Fibroblast of lung (primary cell): ENCODE data around the gene CCND2. TPM values are rescaled to one million over a fixed set of nuclear protein-coding genes. Genes with fewer than 3 reads are reported as not detected.

ENCODE experiments used
- DNase-seq, 2 donors: peaks; one replicate each; pipeline versions ENCODE4 v3.0.0 to v3.0.0-alpha.2; 2010; ENCODE audit warnings: low read depth in 2 of 2
- H2AFZ ChIP-seq: 2 replicates; pipeline ENCODE4 v1.5.1; 2012; ENCODE audit warnings: low read length, control low read depth, inconsistent platforms
- H3K27ac ChIP-seq: 2 replicates; pipeline ENCODE4 v1.5.1; 2011; ENCODE audit warnings: low read length, control low read depth; ENCODE audit not compliant: insufficient read depth
- H3K27me3 ChIP-seq: 2 replicates; pipeline ENCODE4 v1.5.1; 2011; ENCODE audit warnings: mild to moderate bottlenecking, low read length; ENCODE audit not compliant: control insufficient read depth, insufficient read depth
- H3K36me3 ChIP-seq: 2 replicates; pipeline ENCODE4 v1.5.1; 2011; ENCODE audit warnings: low read length; ENCODE audit not compliant: control insufficient read depth, insufficient read depth
- H3K4me1 ChIP-seq: 2 replicates; pipeline ENCODE4 v1.5.1; 2011; ENCODE audit warnings: low read length; ENCODE audit not compliant: control insufficient read depth, insufficient read depth; ENCODE audit errors: extremely low read depth
- H3K4me2 ChIP-seq: 2 replicates; pipeline ENCODE4 v1.5.1; 2011; ENCODE audit warnings: low read length, control low read depth; ENCODE audit not compliant: insufficient read depth; ENCODE audit errors: extremely low read depth
- H3K4me3 ChIP-seq, 4 experiments: fragments of 200-600 bp in 1 of 4; sonication (generic) in 1 of 4; replicated peaks in 1 of 4; 2 replicates each; pipeline ENCODE4 v1.5.1; 2011 to 2016; ENCODE audit warnings: low read length in 4 of 4, low read depth in 3 of 4, mild to moderate bottlenecking in 3 of 4, control low read depth in 2 of 4, inconsistent platforms in 1 of 4, mixed read lengths in 1 of 4; ENCODE audit not compliant: insufficient read depth in 1 of 4; ENCODE audit errors: control extremely low read depth in 1 of 4
- H3K79me2 ChIP-seq: 2 replicates; pipeline ENCODE4 v1.5.1; 2012; ENCODE audit warnings: mild to moderate bottlenecking, low read length, inconsistent platforms; ENCODE audit not compliant: control insufficient read depth, insufficient read depth
- H3K9ac ChIP-seq: 2 replicates; pipeline ENCODE4 v1.5.1; 2011; ENCODE audit warnings: mild to moderate bottlenecking, low read length, control low read depth; ENCODE audit not compliant: insufficient read depth
- H3K9me3 ChIP-seq: 2 replicates; pipeline ENCODE4 v1.5.1; 2012; ENCODE audit warnings: low read depth, low read length; ENCODE audit not compliant: control insufficient read depth, insufficient read depth
- H4K20me1 ChIP-seq: 2 replicates; pipeline ENCODE4 v1.5.1; 2011; ENCODE audit warnings: low read length; ENCODE audit not compliant: control insufficient read depth, insufficient read depth; ENCODE audit errors: extremely low read depth
- CTCF ChIP-seq, 2 donors: IDR thresholded peaks in 1 of 2; conservative IDR thresholded peaks in 1 of 2; 1 replicate in 1 of 2; 2 replicates in 1 of 2; pipeline ENCODE4 v1.5.1; 2011 to 2012; ENCODE audit warnings: low read length in 2 of 2, control low read depth in 1 of 2, inconsistent platforms in 1 of 2, low read depth in 1 of 2, mild to moderate bottlenecking in 1 of 2
- EZH2 ChIP-seq: IDR thresholded peaks from 2 replicates; pipeline ENCODE4 v1.5.1; 2012; ENCODE audit warnings: low read length, control low read depth, mild to moderate bottlenecking; ENCODE audit errors: missing control alignments
- polyA plus RNA-seq, 2 donors: library from polyadenylated mRNA; depleted of rRNA in 1 of 2; stranded (reverse) in 1 of 2; unstranded in 1 of 2; fragments of >200 nt; gene quantifications; 2 replicates each; pipeline ENCODE4 v1.2.1, GENCODE V29; 2011 to 2012; ENCODE audit warnings: missing spikeins in 1 of 2
- total RNA-seq: library from RNA; depleted of rRNA; stranded (reverse); fragments of >200 nt; gene quantifications from 2 replicates; pipeline ENCODE4 v1.2.1, GENCODE V29; 2014

CCND2 gene
- total and polyA plus RNA-seq, 2 donors (not counting 1 experiment from before 2014, with no cell fraction given): 7.0 to 37.3 TPM

- no peak overlapping the region for H3K4me3 ChIP-seq
- H3K4me1 ChIP-seq: no peaks in the 10 kb centered on the region
- H2AFZ ChIP-seq: no peak overlapping the region
- no peaks in the 10 kb centered on the region for H3K79me2 ChIP-seq
- no peak for DNase-seq
- no peak overlapping the region for H3K27ac ChIP-seq
- H3K4me2 ChIP-seq: no peak overlapping the region
- no peak overlapping the region for H3K9ac ChIP-seq
- TF ChIP-seq EZH2: no peak
- TF ChIP-seq CTCF (conservative IDR thresholded peaks at IDR 0.05 in 1 of 2, IDR thresholded peaks at IDR 0.05 in 1 of 2; ENCODE audit: low read depth in 1 of 2, low read length in 2 of 2): no peak
- H4K20me1 ChIP-seq: no peaks in the 10 kb centered on the region
- no peaks in the 10 kb centered on the region for H3K36me3 ChIP-seq
- H3K27me3 ChIP-seq: no peaks in the 10 kb centered on the region
- H3K9me3 ChIP-seq: no peaks in the 10 kb centered on the region
Measured at GRCh38 chr12:4283512-4284255, 10.1 kb downstream of the CCND2 start.

GRCh38 chr12:4284306-4284705 lies 10.7 kb downstream of the CCND2 start:
- Histone ChIP-seq H3K9me3 (no peaks in the 10 kb centered on the region), H2AFZ (no peak overlapping the region), H3K4me3 (no peak overlapping the region), H3K27me3 (no peaks in the 10 kb centered on the region), H3K4me1 (no peaks in the 10 kb centered on the region), H3K4me2 (no peak overlapping the region), H3K27ac (no peak overlapping the region), H4K20me1 (no peaks in the 10 kb centered on the region), H3K79me2 (no peaks in the 10 kb centered on the region), H3K9ac (no peak overlapping the region), H3K36me3 (no peaks in the 10 kb centered on the region)
- TF ChIP-seq CTCF (conservative IDR thresholded peaks at IDR 0.05 in 1 of 2, IDR thresholded peaks at IDR 0.05 in 1 of 2; ENCODE audit: low read depth in 1 of 2, low read length in 2 of 2) (no peak), EZH2 (no peak)
- no peak for DNase-seq

- Histone ChIP-seq H3K79me2 (no peaks in the 10 kb centered on the region), H3K4me3 (no peak overlapping the region), H3K27ac (no peak overlapping the region)
Measured at GRCh38 chr12:4285070-4285469, 11.5 kb downstream of the CCND2 start.

More at GRCh38 chr12:4285070-4285469, 11.5 kb downstream of the CCND2 start:
- Histone ChIP-seq H3K4me2 (no peak overlapping the region), H3K9ac (no peak overlapping the region), H3K4me1 (no peaks in the 10 kb centered on the region), H2AFZ (no peak overlapping the region), H3K27me3 (no peaks in the 10 kb centered on the region), H4K20me1 (no peaks in the 10 kb centered on the region), H3K9me3 (no peaks in the 10 kb centered on the region), H3K36me3 (no peaks in the 10 kb centered on the region)
- TF ChIP-seq EZH2 (no peak), CTCF (conservative IDR thresholded peaks at IDR 0.05 in 1 of 2, IDR thresholded peaks at IDR 0.05 in 1 of 2; ENCODE audit: low read depth in 1 of 2, low read length in 2 of 2) (no peak)
- no peak for DNase-seq
